Measurements from ENCODE around the gene PFDN1.
A peak's percentile ranks its signal among the peaks of the same experiment; 100 is the strongest.

The PFDN1 gene

DNA sequence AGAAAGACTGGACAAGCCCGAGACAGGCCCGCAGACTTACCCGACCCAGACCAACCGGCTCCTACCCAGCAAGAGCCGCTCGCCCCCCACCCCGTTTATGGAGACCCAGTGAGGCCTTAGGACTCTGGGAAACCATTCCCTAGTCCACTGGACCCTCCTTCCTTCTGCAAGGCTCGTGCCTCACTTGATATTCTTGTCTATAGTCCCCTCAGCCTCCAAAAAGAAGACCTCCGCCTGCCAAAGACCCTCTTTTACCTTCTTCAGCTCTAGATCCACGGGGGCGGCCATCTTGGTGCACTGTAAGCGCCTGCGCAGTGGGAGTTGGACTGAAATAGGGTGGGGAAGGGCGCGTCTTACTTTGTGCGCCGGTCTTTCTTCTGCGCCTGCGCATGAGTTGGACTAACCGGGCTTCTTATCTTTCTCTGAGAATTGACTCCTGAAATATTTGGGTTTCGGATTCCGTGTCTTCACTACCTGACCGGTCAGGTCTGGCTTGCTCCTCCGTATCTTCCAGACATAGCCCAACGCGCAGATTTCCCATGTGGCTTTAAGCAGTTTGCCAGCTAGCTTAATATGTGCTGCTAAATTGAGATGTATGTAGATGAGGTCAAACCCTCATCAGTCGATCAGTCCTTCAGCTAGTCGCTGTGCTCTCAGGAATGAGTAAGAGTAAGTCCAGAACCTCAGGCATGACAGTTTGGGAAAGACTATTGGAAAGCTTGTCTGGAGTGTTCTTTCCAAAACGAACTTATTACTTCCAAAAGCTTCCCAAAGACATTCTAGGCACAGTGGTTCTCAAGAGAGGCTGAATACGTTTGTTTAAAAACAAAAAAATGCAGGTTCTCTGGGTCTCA is at the start of gene PFDN1:
TSS of gene PFDN1 (minus strand) at position 316 of the 854 bp plus-strand sequence. CDS start at position 288, 28 bp downstream.
- peak within 1 kb of the TSS; percentile 95 for H3K4me3 ChIP-seq (ENCODE audit: control insufficient read depth, low read depth, low read length)
- peak; percentile 93 for DNase-seq (ENCODE audit: low read depth)
- no peak for TF ChIP-seq CTCF (conservative IDR thresholded peaks at IDR 0.05; ENCODE audit: control insufficient read depth, insufficient read depth, low read depth, low read length)

DNA sequence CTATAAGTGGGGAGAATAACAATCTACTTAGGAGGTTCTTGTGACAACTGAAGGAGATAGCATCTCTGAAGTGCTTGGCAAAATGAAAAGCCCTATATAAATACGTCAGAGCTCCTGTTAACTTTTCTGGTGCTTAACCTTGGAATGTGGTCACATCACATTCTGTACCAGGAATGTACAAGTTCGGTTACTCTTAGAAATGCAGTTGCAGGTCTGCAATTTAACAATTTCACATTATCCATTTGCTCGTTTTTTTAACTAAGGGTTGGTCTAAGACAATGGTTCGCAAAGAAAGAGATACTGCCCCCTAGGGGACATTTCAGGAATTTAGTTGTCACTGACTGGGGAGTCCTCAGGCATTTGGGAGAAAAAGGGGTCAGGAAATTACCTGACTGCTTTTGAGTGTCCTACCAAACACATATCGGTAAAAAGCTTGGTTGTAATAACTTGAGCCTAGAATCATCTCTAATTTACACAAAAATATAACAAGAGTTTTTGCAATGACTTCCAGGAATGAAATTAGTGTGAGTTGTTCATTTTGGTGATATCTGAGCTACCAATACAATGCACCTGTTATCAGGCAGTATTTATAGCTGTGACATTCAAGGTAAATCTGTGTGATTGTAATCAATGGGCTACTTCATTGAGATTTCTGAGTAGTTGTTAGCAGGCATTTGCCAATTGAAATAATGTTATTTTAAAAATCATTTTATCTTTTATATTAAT is 48.9 kb upstream of the PFDN1 start:
- H3K4me3 ChIP-seq (ENCODE audit: control insufficient read depth, low read depth, low read length): no peak overlapping the region
- DNase-seq (ENCODE audit: low read depth): peak; percentile 74
- peak; percentile 88 for TF ChIP-seq CTCF (conservative IDR thresholded peaks at IDR 0.05; ENCODE audit: control insufficient read depth, insufficient read depth, low read depth, low read length)

DNA sequence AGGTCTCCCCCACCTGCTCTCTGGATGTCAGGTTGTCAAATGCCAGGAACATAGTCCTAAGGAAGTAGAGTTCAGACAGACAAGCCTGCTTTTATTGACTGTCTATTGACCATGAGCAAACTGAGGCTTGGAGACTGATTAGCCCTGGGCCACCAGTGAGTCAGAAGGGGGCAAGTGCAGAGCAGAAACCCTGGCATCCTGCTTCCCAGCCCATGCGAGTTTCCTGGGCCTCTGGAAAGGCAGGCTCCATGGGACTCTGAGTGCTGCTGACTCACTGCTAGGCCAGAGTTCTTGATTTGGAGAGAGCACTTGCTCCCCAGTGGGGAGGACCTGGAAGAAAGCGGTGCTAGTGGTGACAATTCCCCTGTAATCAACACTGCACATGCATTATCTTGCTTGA is 46.3 kb upstream of the PFDN1 start:
- H3K4me3 ChIP-seq (ENCODE audit: control insufficient read depth, low read depth, low read length): no peak overlapping the region
- no peak for TF ChIP-seq CTCF (conservative IDR thresholded peaks at IDR 0.05; ENCODE audit: control insufficient read depth, insufficient read depth, low read depth, low read length)
- peak; percentile 22 for DNase-seq (ENCODE audit: low read depth)

DNA sequence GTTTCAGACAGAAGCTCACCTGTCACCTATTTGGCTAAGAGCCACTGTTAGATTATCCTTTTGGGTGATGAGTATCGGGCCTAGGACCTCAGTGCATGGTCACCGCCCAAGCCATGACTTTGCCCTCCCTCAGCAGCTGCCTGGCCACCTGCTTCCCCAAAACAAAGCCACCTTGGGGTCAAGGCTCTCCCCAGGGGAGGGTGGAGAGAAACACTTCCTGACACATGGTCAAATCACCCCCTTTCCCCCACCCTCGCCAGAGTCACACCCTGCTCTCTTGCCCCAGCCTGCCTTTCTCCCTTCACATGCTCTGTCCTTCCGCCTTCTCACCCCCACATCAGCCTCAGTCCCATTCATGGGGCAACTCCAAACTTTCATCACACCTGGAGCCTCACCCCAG is 45.2 kb upstream of the PFDN1 start:
- H3K4me3 ChIP-seq (ENCODE audit: control insufficient read depth, low read depth, low read length): no peak overlapping the region
- TF ChIP-seq CTCF (conservative IDR thresholded peaks at IDR 0.05; ENCODE audit: control insufficient read depth, insufficient read depth, low read depth, low read length): no peak
- DNase-seq (ENCODE audit: low read depth): no peak

DNA sequence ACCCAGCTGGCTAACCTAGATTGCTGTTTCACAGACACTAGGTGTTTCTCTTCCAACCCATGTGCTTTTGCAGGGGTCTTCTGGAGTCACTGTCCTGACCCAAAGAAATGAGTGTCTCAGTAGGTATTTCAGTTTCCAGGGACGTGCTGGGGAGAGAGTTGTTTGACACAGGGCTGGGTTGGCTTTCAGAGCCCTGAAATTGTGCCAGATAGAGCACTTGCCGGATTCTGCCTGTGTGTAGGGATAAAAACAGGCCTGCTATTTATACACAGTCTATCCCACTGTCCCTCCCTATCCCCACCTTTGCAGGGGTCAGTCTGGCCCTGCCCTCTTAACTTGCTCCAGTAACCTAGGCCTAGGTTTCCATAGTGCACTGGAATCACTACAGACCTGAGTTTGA is 44.5 kb upstream of the PFDN1 start:
- H3K4me3 ChIP-seq (ENCODE audit: control insufficient read depth, low read depth, low read length): no peak overlapping the region
- no peak for DNase-seq (ENCODE audit: low read depth)
- TF ChIP-seq CTCF (conservative IDR thresholded peaks at IDR 0.05; ENCODE audit: control insufficient read depth, insufficient read depth, low read depth, low read length): no peak

- TF ChIP-seq CTCF (conservative IDR thresholded peaks at IDR 0.05; ENCODE audit: control insufficient read depth, insufficient read depth, low read depth, low read length): peak; percentile 30
- DNase-seq (ENCODE audit: low read depth): peak; percentile 50
- peak within 1 kb of the TSS; percentile 53 for H3K4me3 ChIP-seq (ENCODE audit: control insufficient read depth, low read depth, low read length)
Observed at GRCh38 chr5:140346348-140347221, 43.7 kb upstream of the PFDN1 start, which contains the start of gene HBEGF. Gene HBEGF, minus strand, starts transcription at chr5:140346603. Its CDS starts 275 bp downstream, at chr5:140346328.

All from fibroblast of mammary gland (primary cell).